IMR-90 (cell line): ENCODE data around the gene INSYN1. TPM values are rescaled to one million over a fixed set of nuclear protein-coding genes. Genes with fewer than 3 reads are reported as not detected.

Experiments
- ATAC-seq: fragments of 200-7000 bp; cut with Tn5 transposase; 2 replicates; pipeline ENCODE4 v1.9.1; 2020; ENCODE audit warnings: low read depth, mild to moderate bottlenecking, moderate library complexity
- BruUV-seq: library from RNA; stranded (reverse); fragments of 400-500 nt; replicated peaks from 2 replicates; lab custom pipeline; 2021; lab: Mats Ljungman, UMichigan
- CTCF ChIA-PET: fragments of 300-600 bp; formaldehyde crosslinking; extraction: SDS; loops from one replicate; lab custom pipeline; 2021; ENCODE audit warnings: antibody characterized with exemption; lab: Yijun Ruan, JAX
- POLR2A ChIA-PET: fragments of 300-600 bp; sonication (Branson Sonifier 250); formaldehyde crosslinking; loops from one replicate; lab custom pipeline; 2022; ENCODE audit warnings: antibody characterized with exemption; ENCODE audit not compliant: unreplicated experiment; lab: Charles Lee
- DNase-seq: peaks from one replicate; pipeline ENCODE4 v3.0.0; 2013
- H2AFZ ChIP-seq: replicated peaks from 2 replicates; pipeline ENCODE3; 2013; ENCODE audit warnings: low read length, mild to moderate bottlenecking; ENCODE audit not compliant: poor library complexity
- H2AK5ac ChIP-seq: 2 replicates; pipeline ENCODE4 v1.6.1; 2013; ENCODE audit warnings: low read depth, low read length, inconsistent platforms
- H2AK9ac ChIP-seq: replicated peaks from 2 replicates; pipeline ENCODE3; 2013; ENCODE audit warnings: mild to moderate bottlenecking, low read depth, low read length, moderate library complexity; ENCODE audit not compliant: poor library complexity
- H2BK120ac ChIP-seq: 2 replicates; pipeline ENCODE4 v1.6.1; 2013; ENCODE audit warnings: low read depth, low read length, inconsistent platforms
- H2BK15ac ChIP-seq: 3 replicates; pipeline ENCODE4 v1.6.1; 2013; ENCODE audit warnings: low read depth, low read length, inconsistent platforms
- H2BK20ac ChIP-seq: 2 replicates; pipeline ENCODE4 v1.6.1; 2013; ENCODE audit warnings: low read depth, mild to moderate bottlenecking, inconsistent platforms, low read length, moderate library complexity
- H2BK5ac ChIP-seq: 2 replicates; pipeline ENCODE4 v1.6.1; 2013; ENCODE audit warnings: mild to moderate bottlenecking, low read depth, low read length, inconsistent platforms; ENCODE audit not compliant: poor library complexity, severe bottlenecking
- H3K14ac ChIP-seq: replicated peaks from 2 replicates; pipeline ENCODE4 v1.6.1; 2013; ENCODE audit warnings: low read depth, low read length, inconsistent platforms
- H3K18ac ChIP-seq: 2 replicates; pipeline ENCODE4 v1.6.1; 2013; ENCODE audit warnings: low read depth, low read length, control low read depth
- H3K23ac ChIP-seq: 2 replicates; pipeline ENCODE4 v1.6.1; 2013; ENCODE audit warnings: low read depth, low read length, inconsistent platforms
- H3K27ac ChIP-seq: 2 replicates; pipeline ENCODE4 v1.5.1; 2013; ENCODE audit warnings: mild to moderate bottlenecking, control low read depth, low read length; ENCODE audit not compliant: insufficient read depth
- H3K27me3 ChIP-seq: 2 replicates; pipeline ENCODE4 v1.6.1; 2013; ENCODE audit warnings: low read length; ENCODE audit not compliant: control insufficient read depth, insufficient read depth
- H3K36me3 ChIP-seq: 2 replicates; pipeline ENCODE4 v1.6.1; 2013; ENCODE audit warnings: low read length, mixed read lengths; ENCODE audit not compliant: control insufficient read depth, insufficient read depth
- H3K4ac ChIP-seq: 2 replicates; pipeline ENCODE4 v1.6.1; 2013; ENCODE audit warnings: low read depth, low read length, inconsistent platforms
- H3K4me1 ChIP-seq: 2 replicates; pipeline ENCODE4 v1.6.1; 2013; ENCODE audit warnings: low read length, mixed read lengths; ENCODE audit not compliant: control insufficient read depth, insufficient read depth
- H3K4me2 ChIP-seq: 2 replicates; pipeline ENCODE4 v1.6.1; 2013; ENCODE audit warnings: low read depth, mild to moderate bottlenecking, control low read depth, low read length, moderate library complexity
- H3K4me3 ChIP-seq: 2 replicates; pipeline ENCODE4 v1.5.1; 2013; ENCODE audit warnings: low read depth, mild to moderate bottlenecking, control low read depth, low read length, moderate library complexity; ENCODE audit not compliant: insufficient read depth
- H3K56ac ChIP-seq: 2 replicates; pipeline ENCODE4 v1.6.1; 2013; ENCODE audit warnings: low read length, inconsistent platforms; ENCODE audit not compliant: insufficient read depth; ENCODE audit errors: extremely low read depth
- H3K79me1 ChIP-seq, 2 experiments: 2 replicates each; pipeline ENCODE4 v1.6.1; 2013; ENCODE audit warnings: low read length in 2 of 2, inconsistent platforms in 1 of 2, low read depth in 1 of 2
- H3K9ac ChIP-seq: 2 replicates; pipeline ENCODE4 v1.6.1; 2013; ENCODE audit warnings: low read depth, low read length, control low read depth
- H3K9me1 ChIP-seq: 2 replicates; pipeline ENCODE4 v1.6.1; 2013; ENCODE audit warnings: low read length, inconsistent platforms; ENCODE audit not compliant: insufficient read depth
- H3K9me3 ChIP-seq: 2 replicates; pipeline ENCODE4 v1.6.1; 2013; ENCODE audit warnings: low read length; ENCODE audit not compliant: control insufficient read depth, insufficient read depth
- H4K20me1 ChIP-seq: 2 replicates; pipeline ENCODE4 v1.6.1; 2013; ENCODE audit warnings: low read length, inconsistent platforms; ENCODE audit not compliant: insufficient read depth
- H4K5ac ChIP-seq: 2 replicates; pipeline ENCODE4 v1.6.1; 2013; ENCODE audit warnings: mild to moderate bottlenecking, low read depth, low read length, control low read depth
- H4K8ac ChIP-seq, 2 experiments: 2 replicates each; pipeline ENCODE4 v1.6.1; 2013; ENCODE audit warnings: low read depth in 2 of 2, low read length in 2 of 2, control low read depth in 1 of 2, inconsistent platforms in 1 of 2
- H4K91ac ChIP-seq: 2 replicates; pipeline ENCODE4 v1.6.1; 2013; ENCODE audit warnings: low read depth, low read length, inconsistent platforms; ENCODE audit not compliant: insufficient read depth
- BHLHE40 ChIP-seq: fragments of 150-350 bp; IDR thresholded peaks from 2 replicates; pipeline ENCODE4 v1.6.1; 2016; ENCODE audit warnings: mild to moderate bottlenecking, low read depth, low read length
- CEBPB ChIP-seq: IDR thresholded peaks from 2 replicates; pipeline ENCODE4 v1.6.1; 2012; ENCODE audit warnings: low read depth, low read length, improper control_type of control experiment
- ELK1 ChIP-seq: fragments of 150-350 bp; IDR thresholded peaks from 2 replicates; pipeline ENCODE4 v1.6.1; 2016; ENCODE audit warnings: low read depth, mild to moderate bottlenecking, low read length, moderate library complexity, borderline replicate concordance
- FOS ChIP-seq: fragments of 150-350 bp; IDR thresholded peaks from 2 replicates; pipeline ENCODE4 v1.6.1; 2016; ENCODE audit warnings: low read depth, low read length
- MAFK ChIP-seq: IDR thresholded peaks from 2 replicates; pipeline ENCODE4 v1.6.1; 2012; ENCODE audit warnings: low read depth, low read length, improper control_type of control experiment
- MXI1 ChIP-seq: IDR thresholded peaks from 2 replicates; pipeline ENCODE4 v1.6.1; 2012; ENCODE audit warnings: low read depth, mild to moderate bottlenecking, low read length, moderate library complexity, borderline replicate concordance
- POLR2A ChIP-seq: IDR thresholded peaks from 2 replicates; pipeline ENCODE4 v1.6.1; 2012; ENCODE audit warnings: mild to moderate bottlenecking, low read depth, low read length
- RAD21 ChIP-seq: IDR thresholded peaks from 2 replicates; pipeline ENCODE4 v1.6.1; 2012; ENCODE audit warnings: low read length, improper control_type of control experiment
- RFX5 ChIP-seq: IDR thresholded peaks from 2 replicates; pipeline ENCODE4 v1.8.0; 2012; ENCODE audit warnings: low read depth, mild to moderate bottlenecking, low read length, moderate library complexity
- SMC3 ChIP-seq: fragments of 150-350 bp; IDR thresholded peaks from 2 replicates; pipeline ENCODE4 v1.6.1; 2016; ENCODE audit warnings: low read depth, mild to moderate bottlenecking, antibody characterized with exemption, low read length, moderate library complexity
- USF2 ChIP-seq: fragments of 150-350 bp; IDR thresholded peaks from 2 replicates; pipeline ENCODE4 v1.6.1; 2017; ENCODE audit warnings: mild to moderate bottlenecking, antibody characterized with exemption, low read length, low read depth
- WGBS, 2 experiments: methylation state at CpG; one replicate each; pipeline versions ENCODE4 v1.1.5 to v1.1.7; 2013; ENCODE audit warnings: missing lambda C conversion rate in 2 of 2; ENCODE audit not compliant: insufficient read length in 1 of 2; ENCODE audit errors: extremely low coverage in 2 of 2; 5-methylcytosine and 5-hydroxymethylcytosine counted together
- dilution Hi-C: fragments of 300-500 bp; cut with HindIII; formaldehyde crosslinking; loops from one replicate; pipeline ENCODE4 v1.14.3; 2018; ENCODE audit warnings: low sequenced_read_pairs; ENCODE audit not compliant: unreplicated experiment
- in situ Hi-C: fragments of 300-500 bp; cut with MboI; formaldehyde crosslinking; loops from 3 replicates; pipeline ENCODE4 v1.14.3; 2019; ENCODE audit warnings: low sequenced_read_pairs, inconsistent platforms, mixed read lengths
- intact Hi-C: fragments of 100-400 bp; cut with micrococcal nuclease; formaldehyde crosslinking; loops from 2 replicates; pipeline ENCODE4 v1.10.0; 2022
- polyA plus RNA-seq, 3 experiments: library from polyadenylated mRNA; depleted of rRNA; stranded (reverse); fragments of >200 nt; gene quantifications; 2 replicates each; pipeline ENCODE4 v1.2.3, GENCODE V29; 2012; ENCODE audit warnings: low replicate concordance in 1 of 3
- total RNA-seq: library from RNA; depleted of rRNA; stranded (reverse); fragments of >200 nt; gene quantifications from 2 replicates; pipeline ENCODE4 v1.2.3, GENCODE V29; 2012
- TF ChIP-seq, protein P1 (sequence below): conservative IDR thresholded peaks from 2 replicates; pipeline ENCODE4 v1.5.1; 2012; ENCODE audit warnings: mild to moderate bottlenecking, low read depth, low read length, improper control_type of control experiment

Gene INSYN1
- total and polyA plus RNA-seq, 2 of the 4 experiments (the other 2 are of a cell fraction): 0.18 to 0.34 TPM

DNA sequence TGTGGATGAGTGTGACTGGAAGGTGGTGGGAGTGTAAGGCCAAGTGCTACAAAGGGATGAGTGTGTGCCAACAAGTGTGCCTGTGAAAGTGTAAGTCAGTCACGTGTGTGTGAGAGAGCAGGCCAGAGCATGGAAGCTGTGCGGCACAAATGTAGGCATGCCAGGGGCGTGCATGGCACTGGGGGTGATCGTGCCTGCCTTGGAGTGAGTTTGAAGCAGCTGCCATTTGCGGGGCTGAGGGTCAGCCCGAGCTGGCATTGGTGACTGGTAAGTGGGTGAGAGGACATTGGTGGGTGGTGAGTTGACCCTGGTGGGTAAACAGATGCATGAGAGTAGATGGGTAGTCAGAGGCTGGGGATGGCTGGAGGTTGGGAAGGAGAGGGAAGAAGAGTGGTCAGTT is 44.5 kb downstream of the INSYN1 start:
- Histone ChIP-seq H4K91ac (no peak overlapping the region), H2BK5ac (no peak overlapping the region), H2AFZ (no peak overlapping the region), H2AK5ac (no peak overlapping the region), H3K9me1 (peaks cover 5% of the 10 kb centered on the region), H3K27ac (no peak overlapping the region), H3K4me2 (no peak overlapping the region), H3K36me3 (peaks cover 80% of the 10 kb centered on the region), H3K4me1 (no peaks in the 10 kb centered on the region), H3K9ac (no peak overlapping the region), H3K4me3 (no peak overlapping the region), H3K27me3 (no peaks in the 10 kb centered on the region), H3K18ac (no peak overlapping the region), H3K56ac (no peak overlapping the region), H2BK20ac (no peak overlapping the region), H4K8ac (no peak overlapping the region), H4K5ac (no peak overlapping the region), H2BK120ac (no peak overlapping the region), H3K9me3 (no peaks in the 10 kb centered on the region), H2BK15ac (no peak overlapping the region), H3K79me1 (peaks cover 22 to 55% of the 10 kb centered on the region in 2 experiments), H2AK9ac (peak overlapping the region; percentile 85), H4K20me1 (peaks cover 34% of the 10 kb centered on the region), H3K14ac (no peak overlapping the region), H3K23ac (no peak overlapping the region; the same call in 1 of the 2 replicates), H3K4ac (no peak overlapping the region)
- ChIA-PET POLR2A (no interaction called here), CTCF (no interaction called here)
- no TSS peak for BruUV-seq
- intact Hi-C loops: no loop called here
- WGBS, 2 experiments: 95% methylated on average over 6 of the region's 6 CpGs; no CpG with 5 or more reads in 1 of the 2 experiments
- DNase-seq: no peak
- in situ Hi-C loops: loop anchor here (10.0 kb wide), 1 partner anchor 404 kb away; no protein-coding TSS in a partner anchor
- dilution Hi-C loops: no loop called here
- ATAC-seq: no peak
- TF ChIP-seq, protein P1, sequence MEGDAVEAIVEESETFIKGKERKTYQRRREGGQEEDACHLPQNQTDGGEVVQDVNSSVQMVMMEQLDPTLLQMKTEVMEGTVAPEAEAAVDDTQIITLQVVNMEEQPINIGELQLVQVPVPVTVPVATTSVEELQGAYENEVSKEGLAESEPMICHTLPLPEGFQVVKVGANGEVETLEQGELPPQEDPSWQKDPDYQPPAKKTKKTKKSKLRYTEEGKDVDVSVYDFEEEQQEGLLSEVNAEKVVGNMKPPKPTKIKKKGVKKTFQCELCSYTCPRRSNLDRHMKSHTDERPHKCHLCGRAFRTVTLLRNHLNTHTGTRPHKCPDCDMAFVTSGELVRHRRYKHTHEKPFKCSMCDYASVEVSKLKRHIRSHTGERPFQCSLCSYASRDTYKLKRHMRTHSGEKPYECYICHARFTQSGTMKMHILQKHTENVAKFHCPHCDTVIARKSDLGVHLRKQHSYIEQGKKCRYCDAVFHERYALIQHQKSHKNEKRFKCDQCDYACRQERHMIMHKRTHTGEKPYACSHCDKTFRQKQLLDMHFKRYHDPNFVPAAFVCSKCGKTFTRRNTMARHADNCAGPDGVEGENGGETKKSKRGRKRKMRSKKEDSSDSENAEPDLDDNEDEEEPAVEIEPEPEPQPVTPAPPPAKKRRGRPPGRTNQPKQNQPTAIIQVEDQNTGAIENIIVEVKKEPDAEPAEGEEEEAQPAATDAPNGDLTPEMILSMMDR: no peak
- no peak for TF ChIP-seq CEBPB
- no peak for TF ChIP-seq POLR2A
- no peak for TF ChIP-seq MAFK
- no peak for TF ChIP-seq USF2
- TF ChIP-seq RFX5: no peak
- TF ChIP-seq FOS: no peak
- TF ChIP-seq RAD21: no peak
- no peak for TF ChIP-seq BHLHE40
- no peak for TF ChIP-seq ELK1
- TF ChIP-seq SMC3: no peak
- no peak for TF ChIP-seq MXI1
